Epidermal melanocyte (primary cell): ENCODE data around the gene ATAD3C.
"Not testable (repeated sequence)": the region's sequence is repeated elsewhere in the genome, so short reads cannot be mapped to it uniquely, and the experiment has no call there.

Experiments
- DNase-seq: peaks from one replicate; pipeline ENCODE4 v3.0.0; 2011; ENCODE audit warnings: low spot score; ENCODE audit not compliant: insufficient read length

The ATAD3C gene

DNA sequence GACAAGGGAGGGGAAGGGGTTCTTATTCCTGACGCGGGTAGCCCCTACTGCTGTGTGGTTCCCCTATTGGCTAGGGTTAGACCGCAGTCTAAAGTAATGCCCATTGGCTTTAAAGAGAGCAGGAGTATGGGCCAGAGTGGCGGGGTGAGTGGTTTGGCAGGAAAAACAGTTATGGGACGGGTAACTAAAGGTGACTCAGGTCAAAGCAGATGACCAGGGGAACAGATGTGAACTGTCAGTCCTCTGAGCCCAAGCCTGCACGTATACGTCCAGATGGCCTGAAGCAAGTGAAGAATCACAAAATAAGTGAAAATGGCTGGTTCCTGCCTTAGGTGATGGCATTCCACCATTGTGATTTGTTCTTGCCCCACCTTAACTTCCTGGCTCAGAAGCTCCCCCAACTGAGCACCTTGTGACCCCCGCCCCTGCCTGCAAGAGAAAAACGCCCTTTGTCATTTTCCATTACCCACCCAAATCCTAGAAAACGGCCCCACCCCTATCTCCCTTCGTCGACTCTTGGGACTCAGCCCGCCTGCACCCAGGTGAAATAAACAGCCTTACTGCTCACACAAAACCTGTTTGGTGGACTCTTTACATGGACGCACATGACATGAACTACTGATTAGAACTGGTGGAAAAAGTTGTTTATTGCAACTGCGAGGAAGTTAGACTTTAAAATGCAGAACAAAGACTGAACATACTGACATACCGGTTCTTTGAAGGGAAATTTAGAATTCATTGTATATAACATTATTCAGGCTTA lies 21.3 kb downstream of the ATAD3C start:
- DNase-seq = no peak

DNA sequence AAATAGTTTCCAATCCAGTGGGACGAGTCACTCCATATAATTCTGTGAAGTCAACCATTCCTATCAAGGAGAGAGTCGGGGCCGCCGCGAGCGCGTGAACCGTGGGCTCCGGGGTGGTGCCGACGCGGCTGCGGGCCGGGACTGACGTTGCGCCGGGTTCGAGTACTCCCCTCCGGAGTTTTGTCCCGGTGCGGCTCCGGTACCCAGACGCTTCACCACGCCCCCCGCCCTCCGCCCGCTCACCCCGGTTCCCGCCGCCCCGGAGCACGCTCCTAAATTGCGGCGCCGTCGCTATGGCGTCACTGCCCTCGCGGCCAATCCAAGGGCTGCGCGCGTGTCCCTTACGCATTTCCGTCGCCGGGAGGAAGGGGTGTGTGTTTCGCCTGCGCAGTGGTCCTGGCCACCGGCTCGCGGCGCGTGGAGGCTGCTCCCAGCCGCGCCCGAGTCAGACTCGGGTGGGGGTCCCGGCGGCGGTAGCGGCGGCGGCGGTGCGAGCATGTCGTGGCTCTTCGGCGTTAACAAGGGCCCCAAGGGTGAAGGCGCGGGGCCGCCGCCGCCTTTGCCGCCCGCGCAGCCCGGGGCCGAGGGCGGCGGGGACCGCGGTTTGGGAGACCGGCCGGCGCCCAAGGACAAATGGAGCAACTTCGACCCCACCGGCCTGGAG lies 22.0 kb downstream of the ATAD3C start, which contains the start of gene ATAD3B:
TSS of gene ATAD3B (plus strand) at position 377 of the 664 bp plus-strand sequence. CDS start at position 497, 120 bp downstream.
- DNase-seq = peak; percentile 99

DNA sequence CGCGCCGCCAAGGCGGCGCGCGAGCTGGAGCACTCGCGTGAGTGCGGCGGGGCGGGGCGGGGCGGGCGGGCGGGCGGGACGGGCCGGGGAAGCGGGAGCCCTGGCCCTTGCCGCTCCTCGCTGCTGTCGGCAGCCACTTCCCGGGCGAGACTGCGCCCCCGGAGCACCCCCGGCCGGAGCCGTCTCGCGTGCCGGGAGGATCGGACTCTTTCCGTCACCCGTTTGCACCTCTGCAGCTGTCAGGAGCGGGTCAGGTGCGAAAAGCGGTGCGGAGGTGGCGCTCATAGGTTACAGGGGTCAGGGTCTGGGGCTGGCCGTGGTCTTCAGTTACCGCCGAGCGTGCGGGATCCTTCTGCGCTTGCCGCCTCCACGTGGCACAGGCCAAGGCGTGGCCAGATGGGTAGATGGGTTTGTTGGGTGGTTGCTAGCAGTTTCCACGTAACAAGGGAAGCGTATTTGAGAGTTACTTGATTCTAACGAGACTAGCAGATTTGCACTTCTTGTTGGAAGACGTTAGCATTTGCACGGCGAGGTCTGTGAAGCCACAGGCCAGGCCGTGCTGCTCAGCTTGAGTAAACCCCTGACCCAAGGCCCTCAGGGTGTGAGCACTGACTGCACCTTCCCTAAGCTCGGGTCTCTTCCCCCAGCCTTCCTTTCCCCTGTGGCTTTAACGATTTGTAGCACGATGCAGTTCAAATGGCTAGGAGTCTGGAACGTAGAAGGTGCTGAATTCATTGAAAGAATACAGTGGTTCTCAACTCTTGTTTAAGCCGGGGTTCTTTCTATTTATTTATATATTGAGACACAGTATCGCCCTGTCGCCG lies 22.8 kb downstream of the ATAD3C start:
- DNase-seq = not testable (repeated sequence)

DNA sequence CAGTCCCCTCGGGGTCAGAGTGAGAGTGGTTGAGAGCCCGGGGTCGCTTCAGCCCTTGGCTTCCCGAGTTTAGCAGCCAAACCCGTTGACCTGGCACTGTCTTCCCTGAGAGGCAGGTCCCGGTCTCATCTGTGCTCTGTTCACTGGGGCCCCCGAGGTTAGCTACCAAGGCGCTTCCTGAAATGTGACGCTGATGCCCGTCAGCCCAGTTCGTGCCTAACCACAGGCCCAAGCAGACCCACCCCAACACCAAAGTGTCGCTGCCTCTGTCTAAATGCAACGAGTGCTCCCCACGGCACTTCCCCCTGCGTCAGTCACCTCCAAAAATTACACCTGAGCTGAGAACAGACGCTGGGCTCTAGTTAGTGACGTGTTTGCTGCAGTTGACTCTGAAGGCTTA lies 26.5 kb downstream of the ATAD3C start:
- DNase-seq = not testable (repeated sequence)

DNA sequence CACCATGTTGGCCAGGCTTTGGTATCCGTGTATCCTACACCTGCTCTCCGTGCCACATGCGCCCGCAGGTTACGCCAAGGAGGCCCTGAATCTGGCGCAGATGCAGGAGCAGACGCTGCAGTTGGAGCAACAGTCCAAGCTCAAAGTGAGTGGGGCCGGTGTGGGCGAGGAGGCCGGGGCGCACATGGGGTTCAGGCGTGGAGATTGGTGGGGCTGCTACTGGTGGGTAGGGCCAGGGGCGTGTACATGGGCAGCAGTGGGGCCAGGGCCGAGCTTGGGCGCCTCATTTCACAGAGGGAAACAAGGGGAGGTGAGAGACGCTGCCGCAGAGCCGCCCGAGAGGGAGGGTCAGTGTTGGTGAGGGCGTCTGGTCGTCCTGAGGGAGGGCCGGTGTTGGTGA lies 27.7 kb downstream of the ATAD3C start:
- no peak for DNase-seq

DNA sequence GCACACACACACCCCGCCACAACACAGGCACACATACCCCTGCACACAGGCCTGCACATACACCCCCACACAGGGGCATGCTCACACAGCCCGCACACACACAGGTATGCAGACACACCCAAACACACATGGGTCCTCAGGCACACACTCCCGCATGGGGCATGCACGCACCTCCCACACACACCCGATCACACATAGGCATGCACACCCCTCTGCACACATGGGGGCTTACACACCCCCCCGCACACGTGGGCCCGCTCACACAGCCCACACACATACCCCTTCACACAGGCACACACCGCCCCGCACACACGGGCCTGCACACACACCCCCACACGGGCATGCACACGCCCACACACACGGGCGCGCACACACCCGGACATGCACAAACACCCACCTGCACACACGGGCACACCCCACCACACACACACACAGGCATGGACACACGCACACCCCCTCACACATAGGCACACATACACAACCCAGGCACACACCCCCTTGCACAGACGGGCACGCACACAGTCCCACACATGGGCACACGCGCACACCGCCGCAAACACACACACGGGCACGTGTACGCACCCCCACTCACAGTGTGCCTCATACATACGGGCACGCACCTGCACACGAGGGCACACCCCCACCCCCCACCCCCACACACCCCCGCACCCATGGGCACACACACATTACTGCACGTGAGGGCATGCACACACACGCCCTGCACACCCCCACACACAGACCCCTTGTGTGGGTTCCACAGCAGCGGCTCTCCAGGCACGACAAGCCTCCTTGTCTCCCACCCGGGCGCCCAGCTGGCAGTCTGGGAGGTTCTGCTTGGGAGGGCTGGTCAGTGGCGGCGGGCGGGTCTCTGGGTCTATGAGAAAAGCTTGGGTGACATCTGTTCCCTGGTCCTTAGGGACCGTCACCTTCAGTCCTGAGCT lies 30.3 kb downstream of the ATAD3C start:
- DNase-seq = peak; percentile 13

DNA sequence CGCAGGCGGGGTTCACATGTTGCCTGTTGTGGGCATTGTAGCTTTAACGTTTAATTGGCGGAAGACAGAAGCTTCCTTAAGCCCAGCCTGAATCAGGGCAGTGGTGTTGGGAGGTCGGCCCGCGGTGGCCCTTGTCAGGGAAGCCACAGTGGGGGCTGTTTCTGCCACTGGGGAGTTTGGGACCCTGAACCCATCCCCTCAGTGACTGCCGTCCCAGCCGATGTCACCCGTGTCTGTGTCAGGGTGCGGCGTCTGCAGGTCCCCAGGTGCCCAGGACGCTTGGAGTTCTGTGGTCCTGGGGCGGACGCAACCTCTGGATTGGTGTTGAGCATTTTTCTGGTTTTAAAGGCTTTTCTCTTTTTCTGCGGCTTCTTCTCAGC lies 31.0 kb downstream of the ATAD3C start:
- not testable (repeated sequence) for DNase-seq

DNA sequence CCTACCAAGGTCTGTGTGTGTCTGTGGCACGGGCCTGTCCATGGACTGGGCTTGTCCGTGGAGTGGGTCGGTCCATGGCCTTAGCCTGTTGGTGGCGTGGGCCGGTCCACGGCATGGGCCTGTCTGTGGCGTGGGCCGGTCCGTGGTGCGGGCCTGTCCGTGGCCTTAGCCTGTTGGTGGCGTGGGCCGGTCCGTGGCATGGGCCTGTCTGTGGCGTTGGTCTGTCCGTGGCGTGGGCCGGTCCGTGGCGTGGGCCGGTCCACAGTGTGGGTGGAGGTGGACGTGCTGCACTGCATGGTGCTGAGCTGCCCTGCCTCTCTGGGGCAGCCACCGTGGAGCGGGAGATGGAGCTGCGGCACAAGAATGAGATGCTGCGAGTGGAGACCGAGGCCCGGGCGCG lies 32.3 kb downstream of the ATAD3C start:
- not testable (repeated sequence) for DNase-seq

DNA sequence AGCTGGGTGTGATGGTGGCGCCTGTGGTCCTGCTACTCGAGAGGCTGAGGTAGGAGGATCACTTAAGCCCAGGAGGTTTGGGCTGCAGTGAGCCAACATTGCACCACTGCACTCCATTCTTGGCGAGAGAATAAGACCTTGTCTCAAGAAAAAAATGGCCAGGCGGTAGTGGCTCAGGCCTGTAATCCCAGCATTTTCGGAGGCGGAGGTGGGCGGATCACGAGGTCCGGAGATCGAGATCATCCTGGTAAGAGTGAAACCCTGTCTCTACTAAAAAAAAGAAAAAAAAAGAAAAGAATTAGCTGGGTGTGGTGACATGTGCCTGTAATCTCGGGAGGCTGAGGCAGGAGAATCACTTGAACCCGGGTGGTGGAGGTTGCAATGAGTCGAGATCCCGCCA lies 33.4 kb downstream of the ATAD3C start:
- DNase-seq = no peak

DNA sequence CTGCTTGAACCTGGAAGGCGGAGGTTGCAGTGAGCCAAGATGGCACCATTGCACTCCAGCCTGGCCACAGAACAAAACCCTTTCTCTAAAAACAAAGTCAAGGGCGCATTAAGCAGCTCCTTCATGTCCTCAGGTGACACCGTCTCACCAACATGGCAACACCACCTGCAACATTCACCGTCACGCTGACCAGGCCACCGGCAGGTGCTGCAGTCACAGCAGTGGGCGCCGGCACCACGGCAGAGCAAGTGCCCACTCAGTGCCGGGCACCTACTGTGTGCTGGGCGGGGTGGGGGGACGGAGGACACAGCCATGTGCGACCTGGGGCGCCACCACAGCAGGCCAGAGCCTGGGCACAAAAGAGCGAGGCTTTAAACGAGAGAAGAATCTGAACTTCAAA lies 34.2 kb downstream of the ATAD3C start:
- no peak for DNase-seq

DNA sequence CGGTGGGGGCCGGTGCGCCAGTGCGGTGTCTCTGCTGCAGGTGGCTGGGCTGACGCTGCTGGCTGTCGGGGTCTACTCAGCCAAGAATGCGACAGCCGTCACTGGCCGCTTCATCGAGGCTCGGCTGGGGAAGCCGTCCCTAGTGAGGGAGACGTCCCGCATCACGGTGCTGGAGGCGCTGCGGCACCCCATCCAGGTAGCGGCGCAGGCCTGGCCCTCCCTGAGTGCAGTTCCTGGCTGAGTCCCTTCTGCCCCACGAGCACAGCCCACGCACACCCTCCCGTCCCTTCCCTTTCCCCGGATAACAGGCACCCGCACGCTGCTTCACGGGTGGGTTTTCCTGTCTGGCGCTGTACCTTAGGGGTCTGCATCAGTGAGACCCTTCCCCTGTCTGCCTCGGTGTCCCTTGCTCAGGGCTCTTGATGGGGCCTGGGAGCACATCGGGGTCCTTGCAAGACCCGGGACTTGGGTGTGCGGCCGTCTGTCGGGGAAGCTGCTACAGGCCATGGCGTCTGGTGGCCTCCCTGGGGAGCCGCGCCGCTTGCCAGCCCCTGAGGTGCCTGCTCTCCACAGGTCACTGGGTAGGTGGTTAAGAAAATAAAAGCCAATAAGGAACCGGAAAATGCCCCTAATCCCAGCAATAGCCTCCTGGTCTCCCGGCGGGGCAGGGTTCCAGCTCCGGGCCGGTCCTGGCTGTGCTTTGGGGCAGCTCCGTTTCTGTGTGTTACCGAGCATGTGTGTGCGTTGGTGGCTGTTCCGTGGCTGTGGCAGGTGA lies 35.7 kb downstream of the ATAD3C start:
- not testable (repeated sequence) for DNase-seq

DNA sequence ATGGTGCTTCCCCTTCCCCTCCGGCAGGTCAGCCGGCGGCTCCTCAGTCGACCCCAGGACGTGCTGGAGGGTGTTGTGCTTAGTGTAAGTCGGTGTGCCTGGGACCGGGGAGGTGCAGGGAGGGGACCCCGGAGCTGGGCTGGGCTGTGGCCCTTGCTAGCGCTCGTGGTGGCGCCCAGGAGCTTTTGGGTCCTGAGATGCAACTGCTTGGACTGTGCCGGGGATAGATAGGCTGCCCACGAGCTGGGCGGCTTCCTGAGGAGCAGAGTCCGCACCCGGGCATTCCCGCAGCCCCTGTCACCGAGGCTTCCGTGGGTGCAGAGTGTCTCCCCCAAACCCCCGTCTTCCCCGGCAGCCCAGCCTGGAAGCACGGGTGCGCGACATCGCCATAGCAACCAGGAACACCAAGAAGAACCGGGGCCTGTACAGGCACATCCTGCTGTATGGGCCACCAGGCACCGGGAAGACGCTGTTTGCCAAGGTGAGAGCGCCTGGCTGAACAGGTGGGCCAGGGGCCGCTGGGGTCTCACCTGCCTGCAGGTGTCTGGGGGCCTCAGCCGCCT lies 36.3 kb downstream of the ATAD3C start:
- DNase-seq = peak; percentile 5

DNA sequence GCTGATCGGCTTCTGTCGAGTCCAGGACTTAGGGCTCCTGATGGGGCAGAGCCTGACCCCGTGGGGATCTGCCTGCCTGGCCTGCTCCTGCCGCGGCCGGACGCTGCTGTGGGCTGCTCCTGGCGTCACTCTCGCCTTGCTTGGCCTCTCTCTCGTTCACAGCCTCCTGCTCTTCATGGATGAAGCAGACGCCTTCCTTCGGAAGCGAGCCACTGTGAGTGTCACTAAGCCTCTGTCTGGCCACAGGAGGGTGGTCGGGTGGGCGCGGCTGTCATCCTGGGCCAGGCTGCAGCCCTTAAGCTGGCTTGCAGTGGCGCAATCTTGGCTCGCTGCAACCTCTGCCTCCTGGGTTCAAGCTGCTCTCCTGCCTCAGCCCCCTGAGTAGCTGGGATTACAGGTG lies 38.2 kb downstream of the ATAD3C start:
- no peak for DNase-seq

DNA sequence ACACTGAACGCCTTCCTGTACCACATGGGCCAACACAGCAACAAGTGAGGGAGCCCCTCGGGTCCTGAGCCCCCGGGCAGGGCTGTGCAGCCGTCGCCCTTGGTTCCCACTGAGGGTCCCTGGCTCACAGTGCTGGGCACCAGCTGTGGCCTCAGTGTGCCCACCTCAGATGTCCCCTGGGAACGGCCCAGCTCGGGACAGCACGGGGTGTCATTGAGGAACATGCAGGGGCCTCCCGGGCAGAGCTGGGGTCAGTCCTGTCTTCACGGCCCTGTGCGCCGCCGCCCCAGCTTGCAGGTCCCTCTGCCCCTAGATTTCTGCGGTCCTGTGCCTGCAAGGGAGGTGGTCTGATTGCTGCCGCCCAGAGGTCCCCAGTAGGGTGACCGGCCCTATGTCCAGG lies 39.7 kb downstream of the ATAD3C start:
- no peak for DNase-seq

DNA sequence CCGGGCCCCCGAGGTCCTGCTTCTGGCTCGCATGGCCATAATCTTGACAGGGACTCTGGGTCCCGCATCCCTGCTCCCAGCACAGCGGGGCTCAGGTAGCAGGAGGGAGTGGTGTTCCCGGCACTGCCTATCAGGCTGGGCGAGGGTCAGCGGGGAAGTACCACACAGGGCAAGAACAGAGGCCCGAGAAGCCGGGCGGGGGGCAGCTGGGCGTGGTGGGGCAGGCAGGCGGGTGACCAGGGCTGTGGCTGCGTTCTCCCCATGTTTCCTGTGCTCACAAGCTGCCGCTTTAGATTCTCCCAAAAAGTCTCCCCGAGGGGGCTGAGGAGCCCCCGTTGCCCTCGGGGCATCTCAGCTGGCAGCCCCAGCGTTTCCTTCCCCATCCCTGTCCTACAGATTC lies 40.4 kb downstream of the ATAD3C start:
- DNase-seq = no peak

DNA sequence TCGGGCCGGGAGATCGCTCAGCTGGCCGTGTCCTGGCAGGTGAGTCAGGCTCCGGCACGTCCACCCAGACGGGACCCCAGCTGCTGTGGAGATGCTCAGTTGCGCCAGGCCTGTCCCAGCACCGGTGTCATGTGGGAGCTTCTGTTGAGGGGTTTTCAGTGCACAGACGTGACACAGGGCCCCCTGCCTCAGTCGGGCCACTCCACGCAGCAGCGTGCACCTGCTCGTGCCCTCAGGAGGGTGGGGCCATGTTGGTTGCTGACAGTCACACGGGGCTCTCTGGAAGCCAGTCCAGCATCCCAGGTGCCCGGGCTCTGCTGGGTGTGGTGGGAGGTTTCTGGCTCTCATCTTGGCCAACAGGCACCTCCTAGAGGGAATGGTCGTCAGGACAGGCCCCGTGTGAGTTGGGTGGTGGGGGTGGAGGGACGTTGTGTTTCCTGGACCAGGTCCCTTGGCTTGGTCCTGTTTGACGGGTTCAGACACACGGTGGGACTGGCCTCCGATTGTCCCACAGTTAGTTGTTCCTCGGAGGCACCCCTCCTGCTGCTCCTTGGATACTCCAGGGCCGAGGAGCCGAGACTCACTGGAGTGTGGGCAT lies 41.2 kb downstream of the ATAD3C start:
- DNase-seq = no peak

DNA sequence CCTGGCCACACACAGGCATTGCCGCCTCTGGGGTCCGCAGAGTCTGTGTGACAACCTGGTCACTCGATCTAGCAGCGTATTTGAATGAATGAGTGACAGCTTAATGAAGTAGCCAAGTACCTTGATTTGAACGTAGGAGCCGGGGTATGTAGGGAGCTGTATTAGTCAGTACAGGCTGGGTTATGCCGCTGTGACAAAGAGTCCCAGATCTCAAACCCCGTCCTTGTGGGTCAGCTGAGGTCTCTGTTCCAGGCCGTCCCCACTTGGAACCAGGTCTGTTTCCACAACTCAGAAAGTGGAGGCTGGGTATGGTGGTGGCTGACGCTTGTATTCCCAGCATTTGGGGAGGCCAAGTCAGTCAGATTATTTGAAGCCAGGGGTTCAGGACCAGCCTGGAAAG lies 42.1 kb downstream of the ATAD3C start:
- no peak for DNase-seq

DNA sequence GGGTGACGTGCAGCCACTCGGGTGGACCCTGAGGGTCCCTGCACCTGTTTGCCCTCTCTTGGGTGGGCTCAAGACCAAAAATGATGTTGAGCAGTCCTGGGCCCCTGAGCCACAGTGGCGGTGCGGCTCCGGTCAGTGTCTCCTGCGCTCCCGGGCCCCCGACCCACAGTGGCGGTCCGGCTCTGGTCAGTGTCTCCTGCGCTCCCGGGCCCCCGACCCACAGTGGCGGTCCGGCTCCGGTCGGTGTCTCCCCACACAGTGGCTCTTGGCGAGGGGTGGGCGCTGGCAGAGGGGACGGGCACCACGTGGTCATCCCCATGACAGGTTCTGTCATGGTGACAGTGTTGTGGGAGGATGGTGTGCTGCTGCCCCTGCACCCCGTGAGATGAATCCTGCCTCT lies 44.8 kb downstream of the ATAD3C start:
- DNase-seq = not testable (repeated sequence)

DNA sequence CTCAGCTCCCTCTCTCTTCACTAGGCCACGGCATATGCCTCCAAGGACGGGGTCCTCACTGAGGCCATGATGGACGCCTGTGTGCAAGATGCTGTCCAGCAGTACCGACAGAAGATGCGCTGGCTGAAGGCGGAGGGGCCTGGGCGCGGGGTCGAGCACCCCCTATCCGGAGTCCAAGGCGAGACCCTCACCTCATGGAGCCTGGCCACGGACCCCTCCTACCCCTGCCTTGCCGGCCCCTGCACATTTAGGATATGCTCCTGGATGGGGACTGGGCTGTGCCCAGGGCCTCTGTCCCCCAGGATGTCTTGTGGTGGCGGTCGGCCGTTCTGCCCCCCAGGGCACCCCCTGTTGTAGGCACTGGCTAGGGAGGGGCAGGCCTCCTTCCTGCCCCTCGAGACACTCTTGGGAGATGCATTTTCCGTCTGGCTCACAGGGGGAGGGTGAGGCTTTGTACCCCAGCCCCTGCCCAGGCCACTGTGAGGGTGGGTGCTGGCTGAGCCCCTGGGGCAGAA lies 46.0 kb downstream of the ATAD3C start:
- DNase-seq = not testable (repeated sequence)
